ENCODE results near the gene TRIM66.

GRCh38 chr11:8567602-8568198 lies 114.8 kb downstream of the TRIM66 start:
- TF ChIP-seq CTCF (IDR thresholded peaks at IDR 0.05) (no peak), POLR2AphosphoS5 (IDR thresholded peaks at IDR 0.05) (no peak), POLR2A (IDR thresholded peaks at IDR 0.05) (no peak)

Measured in gastroesophageal sphincter (tissue), 3 donors.